C4-2B (cell line): ENCODE data around the gene CRACDL.

ENCODE experiments used
- CTCF ChIP-seq: fragments of 450-650 bp; conservative IDR thresholded peaks from 2 replicates; pipeline ENCODE4 v1.5.1; 2017; ENCODE audit warnings: mild to moderate bottlenecking
- ZFX ChIP-seq: fragments of 450-650 bp; IDR thresholded peaks from 2 replicates; pipeline ENCODE4 v1.6.1; 2017

- TF ChIP-seq CTCF (peak; percentile 47; the same call in 1 of the 2 replicates), ZFX (no peak)
Observed at GRCh38 chr2:98880266-98881152, 55.5 kb downstream of the CRACDL start.
